Activated naive CD4-positive, alpha-beta T cell treated with anti-CD3 and anti-CD28 coated beads, Interleukin-2, amount 50 U/mL, for 24 hours (primary cell): ENCODE results near the gene KLF18.
"Not testable (repeated sequence)": the region's sequence is repeated elsewhere in the genome, so short reads cannot be mapped to it uniquely, and the experiment has no call there.

ENCODE experiments used
- H3K27ac Mint-ChIP-seq: one replicate; pipeline ENCODE4 v1.8.0; 2021; ENCODE audit warnings: mild to moderate bottlenecking, mixed read lengths
- H3K27me3 Mint-ChIP-seq: one replicate; pipeline ENCODE4 v1.8.0; 2021; ENCODE audit warnings: mixed read lengths
- H3K36me3 Mint-ChIP-seq: one replicate; pipeline ENCODE4 v1.8.0; 2021; ENCODE audit warnings: mixed read lengths
- H3K4me1 Mint-ChIP-seq: one replicate; pipeline ENCODE4 v1.8.0; 2021; ENCODE audit warnings: mixed read lengths
- H3K4me3 Mint-ChIP-seq: one replicate; pipeline ENCODE4 v1.8.0; 2021; ENCODE audit warnings: mild to moderate bottlenecking, mixed read lengths
- H3K9me3 Mint-ChIP-seq: one replicate; pipeline ENCODE4 v1.8.0; 2021; ENCODE audit warnings: mixed read lengths

The KLF18 gene

GRCh38 chr1:44141531-44141930 lies at the start of gene KLF18:
KLF18 (minus strand) TSS chr1:44141631; CDS start chr1:44141631, 0 bp downstream.
- H3K4me3 Mint-ChIP-seq = no peak within 1 kb of the TSS
- peaks cover 11% of the 10 kb centered on the region for H3K9me3 Mint-ChIP-seq
- peaks cover 6% of the 10 kb centered on the region for H3K27me3 Mint-ChIP-seq
- H3K4me1 Mint-ChIP-seq = no peaks in the 10 kb centered on the region
- peaks cover 4% of the 10 kb centered on the region for H3K36me3 Mint-ChIP-seq
- no peak within 1 kb of the TSS for H3K27ac Mint-ChIP-seq

GRCh38 chr1:44174630-44175029 lies 33.2 kb upstream of the KLF18 start:
- Mint-ChIP-seq H3K27me3 (peaks cover 11% of the 10 kb centered on the region), H3K4me1 (no peaks in the 10 kb centered on the region), H3K27ac (no peak overlapping the region), H3K9me3 (no peaks in the 10 kb centered on the region), H3K36me3 (no peaks in the 10 kb centered on the region), H3K4me3 (no peak overlapping the region)

- Mint-ChIP-seq H3K27me3 (peaks cover 10% of the 10 kb centered on the region), H3K36me3 (peaks cover 8% of the 10 kb centered on the region), H3K9me3 (peaks cover 10% of the 10 kb centered on the region), H3K27ac (no peak overlapping the region), H3K4me3 (no peak overlapping the region), H3K4me1 (no peaks in the 10 kb centered on the region)
Measured at GRCh38 chr1:44170281-44170823, 28.9 kb upstream of the KLF18 start.

GRCh38 chr1:44168520-44169098 lies 27.2 kb upstream of the KLF18 start:
- Mint-ChIP-seq H3K27ac (no peak overlapping the region), H3K4me1 (no peaks in the 10 kb centered on the region), H3K27me3 (peaks cover 8% of the 10 kb centered on the region), H3K9me3 (peaks cover 10% of the 10 kb centered on the region), H3K36me3 (peaks cover 8% of the 10 kb centered on the region), H3K4me3 (no peak overlapping the region)

- Mint-ChIP-seq H3K27me3 (no peaks in the 10 kb centered on the region), H3K4me3 (no peak overlapping the region), H3K27ac (no peak overlapping the region), H3K36me3 (no peaks in the 10 kb centered on the region), H3K9me3 (no peaks in the 10 kb centered on the region), H3K4me1 (no peaks in the 10 kb centered on the region)
Measured at GRCh38 chr1:44161546-44161945, 20.1 kb upstream of the KLF18 start.

GRCh38 chr1:44158871-44159270 lies 17.4 kb upstream of the KLF18 start:
- no peaks in the 10 kb centered on the region for H3K27me3 Mint-ChIP-seq
- no peaks in the 10 kb centered on the region for H3K9me3 Mint-ChIP-seq
- no peak overlapping the region for H3K27ac Mint-ChIP-seq
- no peaks in the 10 kb centered on the region for H3K36me3 Mint-ChIP-seq
- no peak overlapping the region for H3K4me3 Mint-ChIP-seq
- no peaks in the 10 kb centered on the region for H3K4me1 Mint-ChIP-seq

GRCh38 chr1:44157903-44158302 lies 16.5 kb upstream of the KLF18 start:
- H3K9me3 Mint-ChIP-seq = no peaks in the 10 kb centered on the region
- H3K36me3 Mint-ChIP-seq = no peaks in the 10 kb centered on the region
- H3K4me3 Mint-ChIP-seq = no peak overlapping the region
- H3K27ac Mint-ChIP-seq = no peak overlapping the region
- H3K4me1 Mint-ChIP-seq = no peaks in the 10 kb centered on the region
- H3K27me3 Mint-ChIP-seq = no peaks in the 10 kb centered on the region

GRCh38 chr1:44154049-44154448 lies 12.6 kb upstream of the KLF18 start:
- H3K9me3 Mint-ChIP-seq = no peaks in the 10 kb centered on the region
- no peak overlapping the region for H3K4me3 Mint-ChIP-seq
- peaks cover 11% of the 10 kb centered on the region for H3K27me3 Mint-ChIP-seq
- H3K27ac Mint-ChIP-seq = no peak overlapping the region
- H3K4me1 Mint-ChIP-seq = no peaks in the 10 kb centered on the region
- no peaks in the 10 kb centered on the region for H3K36me3 Mint-ChIP-seq

GRCh38 chr1:44152692-44153091 lies 11.3 kb upstream of the KLF18 start:
- Mint-ChIP-seq H3K36me3 (no peaks in the 10 kb centered on the region), H3K9me3 (no peaks in the 10 kb centered on the region), H3K27me3 (peaks cover 13% of the 10 kb centered on the region), H3K4me1 (no peaks in the 10 kb centered on the region), H3K27ac (no peak overlapping the region), H3K4me3 (no peak overlapping the region)

GRCh38 chr1:44151808-44152207 lies 10.4 kb upstream of the KLF18 start:
- H3K27me3 Mint-ChIP-seq = peaks cover 13% of the 10 kb centered on the region
- H3K9me3 Mint-ChIP-seq = no peaks in the 10 kb centered on the region
- H3K36me3 Mint-ChIP-seq = no peaks in the 10 kb centered on the region
- H3K4me3 Mint-ChIP-seq = no peak overlapping the region
- no peaks in the 10 kb centered on the region for H3K4me1 Mint-ChIP-seq
- no peak overlapping the region for H3K27ac Mint-ChIP-seq

- Mint-ChIP-seq H3K9me3 (no peaks in the 10 kb centered on the region), H3K4me3 (no peak overlapping the region), H3K36me3 (no peaks in the 10 kb centered on the region), H3K4me1 (no peaks in the 10 kb centered on the region), H3K27ac (peak overlapping the region; percentile 35), H3K27me3 (peaks cover 13% of the 10 kb centered on the region)
Measured at GRCh38 chr1:44151332-44151731, 9.9 kb upstream of the KLF18 start.

GRCh38 chr1:44147582-44147981 lies 6.2 kb upstream of the KLF18 start:
- Mint-ChIP-seq H3K27ac (no peak overlapping the region), H3K4me1 (no peaks in the 10 kb centered on the region), H3K27me3 (peaks cover 11% of the 10 kb centered on the region), H3K4me3 (no peak overlapping the region), H3K36me3 (peaks cover 4% of the 10 kb centered on the region), H3K9me3 (peaks cover 11% of the 10 kb centered on the region)

- Mint-ChIP-seq H3K9me3 (peaks cover 11% of the 10 kb centered on the region), H3K27me3 (peaks cover 9% of the 10 kb centered on the region), H3K27ac (no peak overlapping the region), H3K4me1 (no peaks in the 10 kb centered on the region), H3K36me3 (peaks cover 4% of the 10 kb centered on the region), H3K4me3 (no peak overlapping the region)
Measured at GRCh38 chr1:44146536-44147361, 5.3 kb upstream of the KLF18 start.

GRCh38 chr1:44144962-44145756 lies 3.7 kb upstream of the KLF18 start:
- Mint-ChIP-seq H3K9me3 (peaks cover 11% of the 10 kb centered on the region), H3K4me3 (no peak overlapping the region), H3K36me3 (peaks cover 4% of the 10 kb centered on the region), H3K27me3 (peaks cover 10% of the 10 kb centered on the region), H3K27ac (no peak overlapping the region), H3K4me1 (no peaks in the 10 kb centered on the region)

GRCh38 chr1:44139565-44139964 lies 1.9 kb downstream of the KLF18 start:
- not testable (repeated sequence) for H3K36me3 Mint-ChIP-seq, H3K27me3 Mint-ChIP-seq, H3K9me3 Mint-ChIP-seq, H3K4me1 Mint-ChIP-seq, H3K27ac Mint-ChIP-seq, H3K4me3 Mint-ChIP-seq

GRCh38 chr1:44138239-44138638 lies 3.2 kb downstream of the KLF18 start:
- no peak overlapping the region for H3K4me3 Mint-ChIP-seq
- no peaks in the 10 kb centered on the region for H3K36me3 Mint-ChIP-seq
- H3K27ac Mint-ChIP-seq = no peak overlapping the region
- peaks cover 6% of the 10 kb centered on the region for H3K27me3 Mint-ChIP-seq
- H3K9me3 Mint-ChIP-seq = no peaks in the 10 kb centered on the region
- no peaks in the 10 kb centered on the region for H3K4me1 Mint-ChIP-seq
